CD8-positive, alpha-beta memory T cell (primary cell): ENCODE measurements around the gene UNC119. TPM values are rescaled to one million over a fixed set of nuclear protein-coding genes. Genes with fewer than 3 reads are reported as not detected.

Source experiments
- CTCF ChIA-PET: fragments of 350-600 bp; sonication (Branson Sonifier 250); formaldehyde crosslinking; loops from one replicate; lab custom pipeline; 2021; ENCODE audit warnings: antibody characterized with exemption; lab: Charles Lee
- POLR2A ChIA-PET: fragments of 350-600 bp; sonication (Branson Sonifier 250); formaldehyde crosslinking; loops from one replicate; lab custom pipeline; 2021; ENCODE audit warnings: antibody characterized with exemption; lab: Charles Lee
- DNase-seq, 5 donors: peaks; one replicate each; pipeline versions ENCODE4 v3.0.0 to v3.0.0-alpha.2; 2020 to 2022; ENCODE audit warnings: mixed read lengths in 1 of 5
- H3K27ac ChIP-seq: one replicate; pipeline ENCODE4 v1.7.0; 2013; ENCODE audit warnings: low read depth, mild to moderate bottlenecking, low read length, moderate library complexity
- H3K27me3 ChIP-seq: 2 replicates; pipeline ENCODE4 v1.7.0; 2013; ENCODE audit warnings: low read length, mild to moderate bottlenecking; ENCODE audit not compliant: insufficient read depth, poor library complexity, severe bottlenecking
- H3K36me3 ChIP-seq: 2 replicates; pipeline ENCODE4 v1.7.0; 2013; ENCODE audit warnings: mild to moderate bottlenecking, low read length, moderate library complexity; ENCODE audit not compliant: insufficient read depth
- H3K4me1 ChIP-seq: 2 replicates; pipeline ENCODE4 v1.7.0; 2013; ENCODE audit warnings: mild to moderate bottlenecking, low read length, moderate library complexity; ENCODE audit not compliant: insufficient read depth
- H3K4me3 ChIP-seq: 2 replicates; pipeline ENCODE4 v1.7.0; 2013; ENCODE audit warnings: mild to moderate bottlenecking, low read length
- H3K9me3 ChIP-seq: 2 replicates; pipeline ENCODE4 v1.7.0; 2013; ENCODE audit warnings: mild to moderate bottlenecking, low read length
- H3K27ac Mint-ChIP-seq, 8 donors: one replicate each; pipeline ENCODE4 v1.8.0; 2020 to 2021; ENCODE audit warnings: mixed read lengths in 8 of 8, mild to moderate bottlenecking in 6 of 8, inconsistent platforms in 3 of 8, moderate library complexity in 3 of 8
- H3K27me3 Mint-ChIP-seq, 2 donors: one replicate each; pipeline ENCODE4 v1.8.0; 2020 to 2021; ENCODE audit warnings: mixed read lengths in 2 of 2, mild to moderate bottlenecking in 1 of 2, moderate library complexity in 1 of 2
- H3K36me3 Mint-ChIP-seq, 3 donors: one replicate each; pipeline ENCODE4 v1.8.0; 2020 to 2021; ENCODE audit warnings: mixed read lengths in 3 of 3, inconsistent platforms in 1 of 3, mild to moderate bottlenecking in 1 of 3
- H3K4me1 Mint-ChIP-seq, 3 donors: one replicate each; pipeline ENCODE4 v1.8.0; 2020 to 2021; ENCODE audit warnings: mixed read lengths in 3 of 3, inconsistent platforms in 1 of 3, mild to moderate bottlenecking in 1 of 3
- H3K4me3 Mint-ChIP-seq, 7 donors: one replicate each; pipeline ENCODE4 v1.8.0; 2020 to 2021; ENCODE audit warnings: mixed read lengths in 7 of 7, mild to moderate bottlenecking in 6 of 7, moderate library complexity in 4 of 7, inconsistent platforms in 2 of 7
- H3K9me3 Mint-ChIP-seq, 5 donors: one replicate each; pipeline ENCODE4 v1.8.0; 2020 to 2022; ENCODE audit warnings: mixed read lengths in 5 of 5, mild to moderate bottlenecking in 3 of 5, moderate library complexity in 2 of 5, inconsistent platforms in 1 of 5
- polyA plus RNA-seq: library from polyadenylated mRNA; unstranded; fragments of 300-500 nt; fragmentation: Illumina TruSeq; gene quantifications from one replicate; pipeline ENCODE4 v1.2.3, GENCODE V29; 2021
- total RNA-seq, 2 experiments: library from RNA; stranded (reverse); gene quantifications; one replicate each; pipeline ENCODE4 v1.2.3, GENCODE V29; 2021

Gene UNC119
- total and polyA plus RNA-seq, 3 experiments from 2014 or later, result 21.9 to 29.1 (median 28.9) TPM

DNA sequence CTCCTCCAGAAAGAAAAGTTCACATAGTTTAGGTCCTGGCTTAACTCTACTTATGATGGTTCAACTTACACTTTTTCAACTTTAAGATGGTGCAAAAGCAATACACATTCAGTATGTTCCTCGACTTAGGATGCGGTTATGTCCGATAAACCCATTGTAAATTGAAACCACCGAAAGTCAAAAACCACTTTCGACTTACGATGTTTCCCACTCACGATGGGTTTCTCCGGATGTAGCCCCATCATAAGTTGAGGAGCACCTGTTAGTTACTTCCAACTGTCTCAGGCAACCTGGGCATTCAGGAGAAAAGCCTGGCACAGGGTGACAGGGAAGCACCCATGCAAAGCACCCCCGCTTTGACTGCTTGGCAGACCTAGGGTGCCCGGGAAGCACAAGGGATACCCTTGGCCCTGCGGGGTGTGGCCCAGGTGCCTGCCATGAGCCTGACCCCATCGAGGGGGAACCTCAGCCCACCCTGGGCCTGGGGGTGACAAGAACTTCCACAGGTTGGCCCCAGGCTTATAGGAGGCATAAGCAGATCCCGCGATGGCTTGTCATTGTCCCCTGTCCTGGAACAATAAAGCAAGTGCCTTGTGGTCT, 14.0 kb downstream of the UNC119 start:
- ChIA-PET CTCF (interaction anchor here (1.6 to 2.2 kb wide), 2 partner anchors 11 to 43 kb away, joined by 5 to 6 read pairs; no protein-coding TSS in a partner anchor), POLR2A (no interaction called here)
- H3K36me3 ChIP-seq, result no peaks in the 10 kb centered on the region
- Mint-ChIP-seq H3K27me3 (no peaks in the 10 kb centered on the region), H3K27ac (no peak overlapping the region), H3K36me3 (no peaks in the 10 kb centered on the region), H3K9me3 (no peaks in the 10 kb centered on the region), H3K4me3 (no peak overlapping the region), H3K4me1 (no peaks in the 10 kb centered on the region)
- no peak overlapping the region for H3K4me3 ChIP-seq
- H3K4me1 ChIP-seq, result no peaks in the 10 kb centered on the region
- H3K27ac ChIP-seq, result no peak overlapping the region
- H3K27me3 ChIP-seq, result no peaks in the 10 kb centered on the region
- DNase-seq, result no peak
- H3K9me3 ChIP-seq, result no peaks in the 10 kb centered on the region

DNA sequence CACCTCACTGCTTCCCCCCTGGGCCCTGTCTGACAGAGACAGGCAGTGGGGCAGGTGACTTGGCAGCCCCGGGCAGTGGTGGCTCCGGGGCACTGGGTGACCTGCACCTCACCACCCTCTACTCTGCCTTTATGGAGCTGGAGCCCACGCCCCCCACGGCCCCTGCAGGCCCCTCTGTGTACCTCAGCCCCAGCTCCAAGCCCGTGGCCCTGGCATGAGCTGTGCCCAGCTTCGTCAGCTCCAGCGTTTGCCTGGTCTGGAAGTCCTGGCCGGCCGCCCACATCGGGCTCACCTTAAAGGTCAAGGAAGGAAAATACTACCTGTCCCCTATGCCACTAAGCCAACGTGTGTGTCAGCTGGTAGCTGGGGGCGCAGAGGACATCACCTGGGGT, 15.2 kb downstream of the UNC119 start:
- H3K4me3 ChIP-seq, result no peak overlapping the region
- H3K9me3 ChIP-seq, result no peaks in the 10 kb centered on the region
- H3K4me1 Mint-ChIP-seq, result no peaks in the 10 kb centered on the region
- H3K27ac Mint-ChIP-seq, result peak overlapping the region in 1 of 8 donors; percentile 25
- no peaks in the 10 kb centered on the region for H3K4me1 ChIP-seq
- ChIA-PET POLR2A (no interaction called here), CTCF (interaction anchor here (1.6 to 2.2 kb wide), 2 partner anchors 12 to 42 kb away, joined by 5 to 6 read pairs; no protein-coding TSS in a partner anchor)
- no peak overlapping the region for H3K27ac ChIP-seq
- no peaks in the 10 kb centered on the region for H3K36me3 ChIP-seq
- no peaks in the 10 kb centered on the region for H3K9me3 Mint-ChIP-seq
- H3K27me3 Mint-ChIP-seq, result no peaks in the 10 kb centered on the region
- H3K36me3 Mint-ChIP-seq, result no peaks in the 10 kb centered on the region
- no peak for DNase-seq
- H3K27me3 ChIP-seq, result no peaks in the 10 kb centered on the region
- no peak overlapping the region for H3K4me3 Mint-ChIP-seq

DNA sequence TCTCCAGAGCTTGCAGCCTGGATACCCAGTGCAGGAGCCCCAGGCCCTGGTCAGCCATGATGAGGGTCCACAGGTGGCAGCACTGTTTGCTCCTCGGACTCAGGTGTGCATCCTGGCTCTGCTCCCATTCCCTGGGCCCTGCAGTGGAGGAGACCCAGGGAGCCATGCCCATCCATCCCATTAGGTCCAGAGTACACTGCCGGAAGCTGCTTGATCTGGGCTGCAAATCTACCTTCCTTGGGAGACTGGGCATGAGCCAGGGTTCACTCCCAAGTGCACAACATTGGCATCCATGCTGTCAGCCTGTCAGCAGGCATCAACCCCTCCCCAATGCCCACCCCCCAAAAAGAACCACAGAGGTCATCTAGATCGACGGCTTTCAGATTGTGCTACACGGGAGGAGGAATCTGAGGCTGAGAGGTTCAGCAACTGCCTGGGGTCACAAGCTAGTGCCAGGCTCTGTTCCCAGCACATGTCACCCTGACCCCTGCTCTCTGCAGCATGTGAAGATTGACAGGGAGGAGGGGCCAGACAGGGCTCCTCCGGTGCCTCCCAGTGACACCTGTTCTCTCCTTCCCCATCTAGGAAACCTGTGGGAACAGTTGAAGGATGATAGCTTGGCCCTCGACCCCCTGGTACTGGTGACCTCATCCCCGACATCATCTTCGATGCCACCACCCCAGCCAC, 15.7 kb downstream of the UNC119 start:
- POLR2A ChIA-PET, result no interaction called here
- H3K4me3 ChIP-seq, result no peak overlapping the region
- H3K27me3 ChIP-seq, result no peaks in the 10 kb centered on the region
- Mint-ChIP-seq H3K4me3 (no peak overlapping the region), H3K27me3 (peaks cover 0 to under 1% of the 10 kb centered on the region in 2 donors), H3K4me1 (no peaks in the 10 kb centered on the region), H3K36me3 (no peaks in the 10 kb centered on the region), H3K9me3 (no peaks in the 10 kb centered on the region), H3K27ac (no peak overlapping the region)
- no peaks in the 10 kb centered on the region for H3K4me1 ChIP-seq
- no peak for DNase-seq
- no peaks in the 10 kb centered on the region for H3K36me3 ChIP-seq
- H3K9me3 ChIP-seq, result no peaks in the 10 kb centered on the region
- H3K27ac ChIP-seq, result no peak overlapping the region
- CTCF ChIA-PET, result interaction anchor here (1.6 to 2.2 kb wide), 2 partner anchors 13 to 42 kb away, joined by 5 to 6 read pairs; no protein-coding TSS in a partner anchor

DNA sequence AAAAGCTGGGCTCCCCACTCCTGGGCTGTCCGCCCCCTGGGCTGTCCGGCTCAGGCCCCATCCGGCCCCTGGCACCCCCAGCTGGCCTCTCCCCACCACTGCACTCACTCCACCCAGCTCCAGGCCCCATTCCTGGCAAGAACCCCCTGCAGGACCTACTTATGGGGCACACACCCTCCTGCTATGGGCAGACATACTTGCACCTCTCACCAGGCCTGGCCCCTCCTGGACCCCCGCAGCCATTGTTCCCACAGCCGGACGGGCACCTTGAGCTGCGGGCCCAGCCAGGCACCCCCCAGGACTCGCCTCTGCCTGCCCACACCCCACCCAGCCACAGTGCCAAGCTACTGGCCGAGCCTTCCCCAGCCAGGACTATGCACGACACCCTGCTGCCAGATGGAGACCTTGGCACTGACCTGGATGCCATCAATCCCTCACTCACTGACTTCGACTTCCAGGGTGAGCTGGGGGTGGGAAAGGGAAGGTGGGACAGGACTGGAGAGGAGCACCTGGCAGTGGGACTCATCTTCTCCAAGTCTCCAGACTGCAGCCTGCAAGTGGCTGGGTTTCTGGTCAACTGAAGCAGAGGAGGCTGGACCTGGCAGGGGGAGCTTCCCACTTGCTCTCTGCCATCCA, 17.6 kb downstream of the UNC119 start:
- CTCF ChIA-PET, result no interaction called here
- Mint-ChIP-seq H3K36me3 (no peaks in the 10 kb centered on the region), H3K4me3 (no peak overlapping the region)

DNA sequence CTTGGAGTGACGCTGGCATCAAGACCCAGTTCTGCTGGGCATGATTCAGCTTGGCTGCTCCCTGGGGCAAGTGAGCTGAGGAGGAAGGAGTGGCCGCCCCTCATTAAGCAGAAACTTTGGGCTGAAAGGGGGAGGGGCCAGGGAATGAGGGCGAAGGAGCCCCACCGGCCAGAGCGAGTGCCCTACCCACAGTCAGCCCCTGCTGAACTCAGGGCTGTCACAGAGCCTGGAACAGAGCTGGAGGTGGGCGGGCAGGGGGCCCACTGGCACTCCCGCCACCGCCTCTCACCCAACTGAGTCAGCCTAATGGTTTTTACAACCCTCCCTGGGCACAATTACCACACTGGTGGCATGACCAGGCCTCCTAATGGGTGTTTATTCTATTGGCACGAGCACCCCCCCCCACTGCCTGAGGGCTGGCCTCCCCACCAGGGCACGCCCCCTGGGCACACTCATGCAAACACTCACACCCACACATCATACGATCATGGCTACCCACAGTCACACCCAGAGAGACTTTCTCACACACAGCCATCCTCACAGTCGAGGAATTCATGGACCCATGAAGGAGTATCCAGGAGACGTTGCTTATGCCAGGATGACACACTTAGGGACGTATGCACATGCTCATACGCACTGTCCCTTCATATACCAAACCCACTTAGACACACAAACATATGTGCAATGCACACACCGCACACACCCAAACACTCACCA, 19.2 kb downstream of the UNC119 start:
- no peak overlapping the region for H3K27ac ChIP-seq
- POLR2A ChIA-PET, result no interaction called here

More for the DNA sequence above, 17.6 kb downstream of the UNC119 start:
- no peaks in the 10 kb centered on the region for H3K27me3 ChIP-seq
- Mint-ChIP-seq H3K27me3 (peaks cover 0 to 6% of the 10 kb centered on the region in 2 donors), H3K27ac (no peak overlapping the region), H3K9me3 (no peaks in the 10 kb centered on the region), H3K4me1 (no peaks in the 10 kb centered on the region)
- H3K4me1 ChIP-seq, result no peaks in the 10 kb centered on the region
- no peak for DNase-seq
- no peak overlapping the region for H3K27ac ChIP-seq
- H3K4me3 ChIP-seq, result no peak overlapping the region
- no peaks in the 10 kb centered on the region for H3K36me3 ChIP-seq
- no peaks in the 10 kb centered on the region for H3K9me3 ChIP-seq
- POLR2A ChIA-PET, result no interaction called here

DNA sequence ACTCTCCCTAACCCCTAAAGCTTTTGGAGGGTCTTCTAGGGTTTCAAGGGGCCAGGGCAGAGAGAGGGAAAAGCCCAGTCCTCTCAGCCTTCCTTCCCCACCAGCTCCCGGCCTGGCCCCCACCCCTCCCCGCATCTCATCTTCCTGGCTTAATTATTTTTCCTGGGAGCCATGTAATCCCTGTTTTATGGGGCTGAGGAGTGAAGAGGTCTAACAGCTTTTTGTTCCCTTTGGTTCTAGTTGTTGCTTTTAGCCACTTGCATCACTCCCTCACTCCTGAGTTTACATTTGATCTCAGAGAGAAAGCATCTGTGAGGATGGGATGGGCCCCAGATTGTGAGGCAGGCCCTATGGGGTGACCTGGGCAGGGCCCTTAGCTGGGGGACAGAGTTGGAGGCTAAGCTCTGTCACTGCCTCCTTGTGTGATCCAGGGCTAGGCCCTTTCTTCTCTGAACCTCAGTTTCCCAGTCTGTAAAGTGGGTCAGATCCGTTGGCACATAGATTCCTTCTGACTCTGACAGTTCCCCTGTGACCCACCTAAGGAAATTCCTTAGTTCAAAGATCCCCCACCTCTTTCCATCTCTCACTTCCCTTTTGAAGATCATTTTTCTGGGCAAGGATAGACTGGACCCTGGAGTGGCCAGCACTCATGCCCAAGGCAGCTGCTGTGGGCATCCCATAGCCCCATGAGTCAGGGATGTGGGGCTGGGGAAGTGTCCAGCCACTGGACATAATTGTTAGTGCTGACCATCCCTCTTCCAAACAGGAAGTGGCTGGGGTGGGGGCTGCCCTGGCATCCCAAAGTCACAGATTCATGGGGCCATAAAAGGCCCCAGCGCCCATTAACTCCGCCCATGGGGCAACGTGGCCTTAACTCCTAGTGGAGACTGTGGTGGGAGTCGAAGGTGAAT, 20.1 kb downstream of the UNC119 start:
- Mint-ChIP-seq H3K27me3 (peaks cover 0 to 6% of the 10 kb centered on the region in 2 donors), H3K27ac (no peak overlapping the region), H3K4me3 (no peak overlapping the region), H3K9me3 (no peaks in the 10 kb centered on the region), H3K4me1 (peaks cover 0 to under 1% (median 0%) of the 10 kb centered on the region in 3 donors), H3K36me3 (no peaks in the 10 kb centered on the region)
- no peak overlapping the region for H3K4me3 ChIP-seq
- H3K27me3 ChIP-seq, result no peaks in the 10 kb centered on the region
- ChIA-PET CTCF (no interaction called here), POLR2A (no interaction called here)
- DNase-seq, result no peak
- no peaks in the 10 kb centered on the region for H3K4me1 ChIP-seq
- no peaks in the 10 kb centered on the region for H3K9me3 ChIP-seq
- H3K36me3 ChIP-seq, result no peaks in the 10 kb centered on the region
- no peak overlapping the region for H3K27ac ChIP-seq

More for the DNA sequence above, 19.2 kb downstream of the UNC119 start:
- Histone ChIP-seq H3K36me3 (no peaks in the 10 kb centered on the region), H3K27me3 (no peaks in the 10 kb centered on the region), H3K4me3 (no peak overlapping the region), H3K4me1 (no peaks in the 10 kb centered on the region), H3K9me3 (no peaks in the 10 kb centered on the region)
- Mint-ChIP-seq H3K9me3 (no peaks in the 10 kb centered on the region), H3K4me3 (no peak overlapping the region), H3K27me3 (peaks cover 0 to 6% of the 10 kb centered on the region in 2 donors), H3K4me1 (no peaks in the 10 kb centered on the region), H3K36me3 (no peaks in the 10 kb centered on the region), H3K27ac (no peak overlapping the region)
- no peak for DNase-seq
- CTCF ChIA-PET, result no interaction called here

DNA sequence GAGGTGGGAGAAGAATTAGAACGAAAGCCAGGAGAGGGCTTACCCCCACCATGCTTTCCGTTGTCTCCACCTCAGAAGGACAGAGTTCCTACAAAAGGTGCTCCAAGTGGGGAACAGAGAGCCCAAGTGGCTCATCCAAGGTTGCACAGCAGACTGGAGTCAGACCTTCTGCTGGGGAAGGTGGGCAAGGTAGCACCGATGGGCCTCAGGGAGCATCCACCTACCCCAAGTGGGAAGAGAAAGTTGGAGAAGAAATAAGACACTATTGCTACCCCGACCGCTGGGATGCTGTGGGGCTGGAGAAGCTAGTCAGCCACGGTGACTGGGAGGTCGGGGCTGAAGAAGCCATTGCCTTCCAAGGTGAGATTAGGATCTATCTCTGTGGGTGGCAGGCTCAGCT, 21.5 kb downstream of the UNC119 start:
- no peak for DNase-seq
- ChIA-PET CTCF (no interaction called here), POLR2A (interaction anchor here (0.6 kb wide), 1 partner anchor 35 kb away, joined by 3 read pairs; no protein-coding TSS in a partner anchor)
- Histone ChIP-seq H3K27me3 (no peaks in the 10 kb centered on the region), H3K4me3 (no peak overlapping the region), H3K9me3 (no peaks in the 10 kb centered on the region), H3K27ac (no peak overlapping the region), H3K4me1 (no peaks in the 10 kb centered on the region), H3K36me3 (no peaks in the 10 kb centered on the region)
- no peak overlapping the region for H3K4me3 Mint-ChIP-seq
- no peaks in the 10 kb centered on the region for H3K9me3 Mint-ChIP-seq
- H3K4me1 Mint-ChIP-seq, result peaks cover 0 to 1% (median 0%) of the 10 kb centered on the region in 3 donors
- no peaks in the 10 kb centered on the region for H3K36me3 Mint-ChIP-seq
- peak overlapping the region in 1 of 8 donors; percentile 51 for H3K27ac Mint-ChIP-seq
- peaks cover 0 to 6% of the 10 kb centered on the region in 2 donors for H3K27me3 Mint-ChIP-seq
